GM12878 (cell line): ENCODE measurements around the gene KIF25. TPM values are rescaled to one million over a fixed set of nuclear protein-coding genes. Genes with fewer than 3 reads are reported as not detected.

Source experiments
- ATAC-seq: fragments of 200-7000 bp; cut with Tn5 transposase; 3 replicates; pipeline ENCODE4 v1.9.1; 2020; ENCODE audit warnings: mild to moderate bottlenecking, moderate library complexity
- BruUV-seq: library from RNA; stranded (reverse); fragments of 400-500 nt; replicated peaks from 2 replicates; lab custom pipeline; 2021; lab: Mats Ljungman, UMichigan
- CTCF ChIA-PET: fragments of 300-600 bp; sonication (Branson Sonifier 250); formaldehyde crosslinking; extraction: SDS; loops from one replicate; lab custom pipeline; 2021; ENCODE audit warnings: inconsistent platforms; lab: Yijun Ruan, JAX
- POLR2A ChIA-PET: fragments of 350-600 bp; formaldehyde crosslinking; extraction: SDS; loops from one replicate; lab custom pipeline; 2021; ENCODE audit warnings: inconsistent platforms; lab: Charles Lee
- RAD21 ChIA-PET: fragments of 300-600 bp; sonication (Branson Sonifier 250); formaldehyde crosslinking; loops from one replicate; lab custom pipeline; 2023; ENCODE audit warnings: antibody characterized with exemption; ENCODE audit not compliant: unreplicated experiment; lab: Charles Lee
- SMC1A ChIA-PET: fragments of 300-600 bp; sonication (Branson Sonifier 250); formaldehyde crosslinking; loops from one replicate; lab custom pipeline; 2023; ENCODE audit not compliant: unreplicated experiment, uncharacterized antibody; lab: Charles Lee
- DNase-seq: peaks from one replicate; pipeline ENCODE4 v3.0.0-alpha.2; 2011; ENCODE audit warnings: low read depth, low spot score
- FAIRE-seq: peaks from 3 replicates; lab custom pipeline; 2011; peaks lifted over from hg19 to GRCh38; lab: Jason Lieb, UNC
- H2AFZ ChIP-seq: 2 replicates; pipeline ENCODE4 v1.6.0; 2011; ENCODE audit warnings: low read depth, low read length, control low read depth; ENCODE audit not compliant: control insufficient read depth
- H3K27ac ChIP-seq: 2 replicates; pipeline ENCODE4 v1.5.1; 2011; ENCODE audit warnings: control low read depth; ENCODE audit not compliant: control insufficient read depth, insufficient read depth
- H3K27me3 ChIP-seq, 2 experiments: replicated peaks in 1 of 2; 2 replicates each; pipeline versions ENCODE4 v1.6.0 to v1.6.1; 2011; ENCODE audit warnings: low read length in 1 of 2; ENCODE audit not compliant: control insufficient read depth in 2 of 2, insufficient read depth in 2 of 2
- H3K36me3 ChIP-seq, 2 experiments: 2 replicates each; pipeline ENCODE4 v1.5.1; 2011; ENCODE audit warnings: low read length in 1 of 2; ENCODE audit not compliant: control insufficient read depth in 2 of 2, insufficient read depth in 2 of 2
- H3K4me1 ChIP-seq: 2 replicates; pipeline ENCODE4 v1.6.1; 2011; ENCODE audit warnings: mild to moderate bottlenecking, low read length, moderate library complexity, mixed read lengths; ENCODE audit not compliant: control insufficient read depth, insufficient read depth
- H3K4me2 ChIP-seq: 2 replicates; pipeline ENCODE4 v1.6.0; 2011; ENCODE audit warnings: control low read depth; ENCODE audit not compliant: control insufficient read depth, insufficient read depth
- H3K4me3 ChIP-seq: fragments of 200-600 bp; sonication (generic); 2 replicates; pipeline ENCODE4 v1.5.1; 2016
- H3K79me2 ChIP-seq: 2 replicates; pipeline ENCODE4 v1.6.0; 2011; ENCODE audit warnings: low read length; ENCODE audit not compliant: control insufficient read depth, insufficient read depth
- H3K9ac ChIP-seq: 2 replicates; pipeline ENCODE4 v1.8.0; 2011; ENCODE audit warnings: low read length, control low read depth, mixed read lengths; ENCODE audit not compliant: control insufficient read depth, insufficient read depth
- H3K9me3 ChIP-seq: replicated peaks from 3 replicates; pipeline ENCODE4 v1.5.1; 2011; ENCODE audit warnings: mild to moderate bottlenecking, low read length; ENCODE audit not compliant: control insufficient read depth, insufficient read depth
- H4K20me1 ChIP-seq: 2 replicates; pipeline ENCODE4 v1.6.0; 2011; ENCODE audit not compliant: control insufficient read depth, insufficient read depth
- CTCF ChIP-seq, 3 experiments: IDR thresholded peaks in 2 of 3; conservative IDR thresholded peaks in 1 of 3; 2 replicates each; pipeline ENCODE4 v1.5.1; 2011; ENCODE audit warnings: low read depth in 3 of 3, low read length in 3 of 3, mild to moderate bottlenecking in 3 of 3, control low read depth in 2 of 3, moderate library complexity in 2 of 3, inconsistent platforms in 1 of 3, mixed read lengths in 1 of 3; ENCODE audit not compliant: control insufficient read depth in 2 of 3, insufficient read depth in 1 of 3; ENCODE audit errors: extremely low read depth in 1 of 3
- EZH2 ChIP-seq: IDR thresholded peaks from 2 replicates; pipeline ENCODE4 v1.6.1; 2012; ENCODE audit warnings: low read depth, mild to moderate bottlenecking, control low read depth, inconsistent platforms, low read length, borderline replicate concordance; ENCODE audit not compliant: control insufficient read depth
- MTA2 ChIP-seq: fragments of 450-650 bp; IDR thresholded peaks from 2 replicates; pipeline ENCODE4 v1.6.1; 2016; ENCODE audit warnings: low read depth, mild to moderate bottlenecking, moderate library complexity
- MXI1 ChIP-seq: fragments of 150-350 bp; IDR thresholded peaks from 2 replicates; pipeline ENCODE4 v1.6.1; 2011; ENCODE audit warnings: low read depth, mild to moderate bottlenecking, inconsistent platforms, low read length, improper control_type of control experiment
- MYB ChIP-seq: fragments of 150-350 bp; IDR thresholded peaks from 2 replicates; pipeline ENCODE4 v1.6.1; 2014; ENCODE audit warnings: mild to moderate bottlenecking, low read depth, low read length, borderline replicate concordance
- RFX5 ChIP-seq: IDR thresholded peaks from 2 replicates; pipeline ENCODE4 v1.6.1; 2011; ENCODE audit warnings: low read depth, low read length, improper control_type of control experiment
- STAT3 ChIP-seq: IDR thresholded peaks from 2 replicates; pipeline ENCODE4 v1.6.1; 2011; ENCODE audit warnings: low read depth, low read length, improper control_type of control experiment
- SUPT20H ChIP-seq: IDR thresholded peaks from 2 replicates; pipeline ENCODE4 v1.6.1; 2011; ENCODE audit warnings: low read depth, mild to moderate bottlenecking, low read length, moderate library complexity, borderline replicate concordance; ENCODE audit not compliant: control insufficient read depth
- SUZ12 ChIP-seq: fragments of 200-600 bp; sonication (generic); IDR thresholded peaks from one replicate; pipeline ENCODE4 v1.6.1; 2018; ENCODE audit warnings: antibody characterized with exemption, mild to moderate bottlenecking; ENCODE audit not compliant: unreplicated experiment
- TAF1 ChIP-seq: IDR thresholded peaks from 2 replicates; pipeline ENCODE4 v1.6.1; 2011; ENCODE audit warnings: mild to moderate bottlenecking, low read depth, low read length, borderline replicate concordance
- WRNIP1 ChIP-seq: IDR thresholded peaks from 2 replicates; pipeline ENCODE4 v1.6.1; 2011; ENCODE audit warnings: low read depth, low read length, improper control_type of control experiment, borderline replicate concordance
- ZNF24 ChIP-seq: fragments of 450-650 bp; IDR thresholded peaks from 2 replicates; pipeline ENCODE4 v1.6.1; 2017; ENCODE audit warnings: antibody characterized with exemption, mild to moderate bottlenecking
- WGBS: methylation state at CpG from one replicate; pipeline ENCODE4 v1.1.6; 2016; ENCODE audit warnings: low lambda C conversion rate; ENCODE audit not compliant: insufficient replicate concordance, insufficient coverage; ENCODE audit errors: missing lambda C conversion rate; 5-methylcytosine and 5-hydroxymethylcytosine counted together
- in situ Hi-C: fragments of 300-500 bp; cut with MboI; formaldehyde crosslinking; loops from 9 replicates; pipeline ENCODE4 v1.14.3; 2018; ENCODE audit warnings: mixed read lengths
- intact Hi-C: fragments of 100-400 bp; cut with micrococcal nuclease; formaldehyde crosslinking; loops from one replicate; pipeline ENCODE4 v1.14.2; 2022; ENCODE audit not compliant: unreplicated experiment
- polyA plus RNA-seq, 11 experiments: library from polyadenylated mRNA; depleted of rRNA in 4 of 11; unstranded in 6 of 11; stranded (reverse) in 5 of 11; fragments of >200 nt; fragmentation: Nextera tagmentation in 4 of 11; fragmentation: Illumina TruSeq in 1 of 11; extraction: Ambion mirVana in 4 of 11; extraction: Trizol in 1 of 11; gene quantifications; 1 replicate in 1 of 11; 2 replicates in 10 of 11; pipeline versions ENCODE4 v1.2.1 to v1.2.3, GENCODE V29; 2011 to 2016; ENCODE audit warnings: inconsistent platforms in 2 of 11, missing spikeins in 2 of 11, low read depth in 1 of 11
- total RNA-seq, 4 experiments: library from RNA; depleted of rRNA in 3 of 4; stranded (reverse); fragments of >200 nt in 3 of 4; fragmentation: Illumina TruSeq in 1 of 4; extraction: Trizol in 1 of 4; gene quantifications; 2 replicates each; pipeline versions ENCODE4 v1.2.1 to v1.2.3, GENCODE V29; 2013 to 2021
- TF ChIP-seq, protein P1 (sequence below): fragments of 450-650 bp; IDR thresholded peaks from 2 replicates; pipeline ENCODE4 v1.6.1; 2017; ENCODE audit warnings: borderline replicate concordance
- TF ChIP-seq, protein P2 (sequence below): fragments of 450-650 bp; IDR thresholded peaks from 2 replicates; pipeline ENCODE4 v1.6.1; 2018; ENCODE audit warnings: mild to moderate bottlenecking, low read depth, moderate library complexity; ENCODE audit not compliant: partially characterized antibody
- TF ChIP-seq, protein P3 (sequence below): IDR thresholded peaks from 2 replicates; pipeline ENCODE4 v1.6.1; 2012; ENCODE audit warnings: low read depth, low read length, improper control_type of control experiment

Gene KIF25
- total and polyA plus RNA-seq, 10 of the 15 experiments (the other 5 are each of a cell fraction or from before 2014, with no cell fraction given), result not detected

DNA sequence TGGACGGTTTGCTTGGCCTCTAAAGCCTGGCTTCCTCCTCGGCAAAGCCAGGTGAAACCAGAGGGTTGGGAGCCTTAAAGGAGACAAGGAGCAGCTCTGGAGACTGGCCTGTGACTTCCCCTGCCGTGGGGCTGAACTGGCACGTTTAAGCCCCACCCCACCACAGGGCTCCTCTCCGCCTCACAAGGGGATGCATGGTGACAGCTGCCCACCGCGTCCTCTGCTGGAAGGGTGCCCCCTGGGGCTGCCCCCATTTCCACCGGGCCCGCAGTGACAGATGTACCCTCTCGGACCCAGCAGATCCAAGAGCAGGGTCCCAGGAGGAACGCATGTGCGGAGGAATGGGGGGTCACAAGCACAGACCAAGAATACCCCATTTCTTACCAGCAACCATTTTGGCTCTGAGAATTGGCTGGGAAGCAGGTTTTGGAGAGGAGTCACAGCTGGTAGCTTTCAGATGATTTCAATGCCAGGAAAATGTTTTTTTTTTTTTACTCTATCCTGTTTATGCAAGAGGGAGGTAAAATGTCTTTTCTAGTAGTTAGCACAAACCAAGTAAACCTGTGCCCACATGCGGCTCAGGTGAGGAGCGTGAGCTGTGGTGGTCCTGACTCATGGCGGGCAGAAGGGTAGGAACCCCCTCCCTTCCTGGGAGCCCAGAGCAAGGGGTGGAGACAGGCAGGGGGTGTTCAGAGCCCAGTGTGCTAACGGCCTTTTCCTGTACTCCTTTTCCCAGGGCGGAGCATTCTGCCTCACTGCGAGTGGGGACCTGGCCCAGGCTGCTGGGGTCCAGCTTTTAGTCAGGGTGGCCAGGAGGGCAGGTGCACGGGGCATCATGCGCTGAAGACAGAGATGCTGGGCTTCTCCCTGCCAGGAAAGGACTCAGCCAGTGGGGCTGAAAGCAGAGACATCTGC lies 48.5 kb downstream of the KIF25 start (continued):
- TF ChIP-seq, protein P1, sequence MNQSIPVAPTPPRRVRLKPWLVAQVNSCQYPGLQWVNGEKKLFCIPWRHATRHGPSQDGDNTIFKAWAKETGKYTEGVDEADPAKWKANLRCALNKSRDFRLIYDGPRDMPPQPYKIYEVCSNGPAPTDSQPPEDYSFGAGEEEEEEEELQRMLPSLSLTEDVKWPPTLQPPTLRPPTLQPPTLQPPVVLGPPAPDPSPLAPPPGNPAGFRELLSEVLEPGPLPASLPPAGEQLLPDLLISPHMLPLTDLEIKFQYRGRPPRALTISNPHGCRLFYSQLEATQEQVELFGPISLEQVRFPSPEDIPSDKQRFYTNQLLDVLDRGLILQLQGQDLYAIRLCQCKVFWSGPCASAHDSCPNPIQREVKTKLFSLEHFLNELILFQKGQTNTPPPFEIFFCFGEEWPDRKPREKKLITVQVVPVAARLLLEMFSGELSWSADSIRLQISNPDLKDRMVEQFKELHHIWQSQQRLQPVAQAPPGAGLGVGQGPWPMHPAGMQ, result no peak
- TF ChIP-seq EZH2 (no peak), MXI1 (no peak), MTA2 (no peak), STAT3 (no peak), SUPT20H (no peak)

DNA sequence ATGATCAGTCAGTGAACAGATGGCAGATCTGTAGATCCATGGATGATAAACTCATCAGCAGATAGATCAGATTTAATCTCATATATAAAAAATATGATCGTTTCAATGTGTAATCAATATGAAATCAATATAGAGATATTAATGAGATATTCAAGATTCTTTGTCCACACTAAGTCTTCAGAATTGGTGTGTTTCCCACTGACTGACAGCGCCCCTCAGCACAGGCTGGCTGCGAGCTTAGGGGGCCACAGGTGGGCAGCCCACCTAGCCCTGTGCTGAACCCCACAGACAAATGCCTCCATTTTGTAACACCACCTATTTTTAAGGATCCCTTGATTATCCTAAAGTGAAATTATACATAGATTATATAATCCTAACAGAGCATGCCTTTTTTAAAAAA lies 49.2 kb downstream of the KIF25 start:
- no peak for FAIRE-seq
- no TSS peak for BruUV-seq
- TF ChIP-seq, protein P2, sequence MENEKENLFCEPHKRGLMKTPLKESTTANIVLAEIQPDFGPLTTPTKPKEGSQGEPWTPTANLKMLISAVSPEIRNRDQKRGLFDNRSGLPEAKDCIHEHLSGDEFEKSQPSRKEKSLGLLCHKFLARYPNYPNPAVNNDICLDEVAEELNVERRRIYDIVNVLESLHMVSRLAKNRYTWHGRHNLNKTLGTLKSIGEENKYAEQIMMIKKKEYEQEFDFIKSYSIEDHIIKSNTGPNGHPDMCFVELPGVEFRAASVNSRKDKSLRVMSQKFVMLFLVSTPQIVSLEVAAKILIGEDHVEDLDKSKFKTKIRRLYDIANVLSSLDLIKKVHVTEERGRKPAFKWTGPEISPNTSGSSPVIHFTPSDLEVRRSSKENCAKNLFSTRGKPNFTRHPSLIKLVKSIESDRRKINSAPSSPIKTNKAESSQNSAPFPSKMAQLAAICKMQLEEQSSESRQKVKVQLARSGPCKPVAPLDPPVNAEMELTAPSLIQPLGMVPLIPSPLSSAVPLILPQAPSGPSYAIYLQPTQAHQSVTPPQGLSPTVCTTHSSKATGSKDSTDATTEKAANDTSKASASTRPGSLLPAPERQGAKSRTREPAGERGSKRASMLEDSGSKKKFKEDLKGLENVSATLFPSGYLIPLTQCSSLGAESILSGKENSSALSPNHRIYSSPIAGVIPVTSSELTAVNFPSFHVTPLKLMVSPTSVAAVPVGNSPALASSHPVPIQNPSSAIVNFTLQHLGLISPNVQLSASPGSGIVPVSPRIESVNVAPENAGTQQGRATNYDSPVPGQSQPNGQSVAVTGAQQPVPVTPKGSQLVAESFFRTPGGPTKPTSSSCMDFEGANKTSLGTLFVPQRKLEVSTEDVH, result no peak
- no peak for TF ChIP-seq TAF1
- TF ChIP-seq CTCF (IDR thresholded peaks at IDR 0.05 in 2 of 3, conservative IDR thresholded peaks at IDR 0.05 in 1 of 3; ENCODE audit: control insufficient read depth in 2 of 3, extremely low read depth in 1 of 3, insufficient read depth in 1 of 3, low read depth in 3 of 3, low read length in 3 of 3), result no peak
- no peak for TF ChIP-seq MYB
- no peak for TF ChIP-seq ZNF24
- no peak for TF ChIP-seq SUZ12
- TF ChIP-seq WRNIP1, result no peak
- TF ChIP-seq RFX5, result no peak
- TF ChIP-seq, protein P3, sequence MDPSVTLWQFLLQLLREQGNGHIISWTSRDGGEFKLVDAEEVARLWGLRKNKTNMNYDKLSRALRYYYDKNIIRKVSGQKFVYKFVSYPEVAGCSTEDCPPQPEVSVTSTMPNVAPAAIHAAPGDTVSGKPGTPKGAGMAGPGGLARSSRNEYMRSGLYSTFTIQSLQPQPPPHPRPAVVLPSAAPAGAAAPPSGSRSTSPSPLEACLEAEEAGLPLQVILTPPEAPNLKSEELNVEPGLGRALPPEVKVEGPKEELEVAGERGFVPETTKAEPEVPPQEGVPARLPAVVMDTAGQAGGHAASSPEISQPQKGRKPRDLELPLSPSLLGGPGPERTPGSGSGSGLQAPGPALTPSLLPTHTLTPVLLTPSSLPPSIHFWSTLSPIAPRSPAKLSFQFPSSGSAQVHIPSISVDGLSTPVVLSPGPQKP, result no peak

More for the DNA sequence above, 49.2 kb downstream of the KIF25 start:
- no peaks in the 10 kb centered on the region for H4K20me1 ChIP-seq
- no peaks in the 10 kb centered on the region for H3K27me3 ChIP-seq
- H3K9me3 ChIP-seq, result no peaks in the 10 kb centered on the region; the same call in 2 of the 3 replicates
- WGBS, result 32% methylated on average over 3 of the region's 3 CpGs
- ChIA-PET SMC1A (no interaction called here), CTCF (no interaction called here), RAD21 (no interaction called here), POLR2A (no interaction called here)
- H3K79me2 ChIP-seq, result no peaks in the 10 kb centered on the region
- H3K4me1 ChIP-seq, result no peaks in the 10 kb centered on the region
- H3K27ac ChIP-seq, result no peak overlapping the region
- no peak overlapping the region for H3K9ac ChIP-seq
- intact Hi-C loops (no loop called here), in situ Hi-C loops (no loop called here)
- DNase-seq (no peak), ATAC-seq (no peak)
- H3K4me3 ChIP-seq, result no peak overlapping the region
- H3K36me3 ChIP-seq, result no peaks in the 10 kb centered on the region
- no peak overlapping the region for H2AFZ ChIP-seq
- H3K4me2 ChIP-seq, result no peak overlapping the region
